ENCODE results near the gene CYB561D1. TPM values are rescaled to one million over a fixed set of nuclear protein-coding genes. Genes with fewer than 3 reads are reported as not detected.

Gene CYB561D1
- total and polyA plus RNA-seq, 2 of the 8 experiments (the other 6 are each of a cell fraction or from before 2014, with no cell fraction given): 3.6 to 3.8 TPM

GRCh38 chr1:109493805-109494539 is at the start of gene CYB561D1 (continued):
- TF ChIP-seq RAD21 (IDR thresholded peaks at IDR 0.05 in 1 of 2, conservative IDR thresholded peaks at IDR 0.05 in 1 of 2; ENCODE audit: low read depth in 2 of 2, low read length in 2 of 2): peak; percentile 43 to 52; a peak in 3 of 4 replicates
- no peak for TF ChIP-seq KDM5A (IDR thresholded peaks at IDR 0.05; ENCODE audit: low read length)
- TF ChIP-seq JUND (IDR thresholded peaks at IDR 0.05; ENCODE audit: low read length): no peak
- no peak for TF ChIP-seq CBX5 (IDR thresholded peaks at IDR 0.05; ENCODE audit: low read depth, low read length)
- TF ChIP-seq GTF2F1 (IDR thresholded peaks at IDR 0.05; ENCODE audit: borderline replicate concordance, low read depth, low read length): no peak
- TF ChIP-seq CBX8 (IDR thresholded peaks at IDR 0.05; ENCODE audit: borderline replicate concordance, low read depth, low read length): no peak
- no peak for TF ChIP-seq HDAC6 (IDR thresholded peaks at IDR 0.05; ENCODE audit: low read depth, low read length)
- TF ChIP-seq HDAC2 (IDR thresholded peaks at IDR 0.05; ENCODE audit: borderline replicate concordance in 1 of 2, low read depth in 2 of 2, low read length in 2 of 2): peak; percentile 36 to 96; a peak in 3 of 4 replicates
- peak; percentile 70; the same call in 1 of the 2 replicates for TF ChIP-seq RBBP5 (IDR thresholded peaks at IDR 0.05; ENCODE audit: borderline replicate concordance, low read depth, low read length)
- TF ChIP-seq EZH2 (IDR thresholded peaks at IDR 0.05; ENCODE audit: low read depth, low read length, severe bottlenecking): no peak
- no peak for TF ChIP-seq SIRT6 (IDR thresholded peaks at IDR 0.05; ENCODE audit: low read length)
- no peak for TF ChIP-seq POU5F1 (IDR thresholded peaks at IDR 0.05; ENCODE audit: low read depth, low read length)
- peak; percentile 11; the same call in 1 of the 2 replicates for TF ChIP-seq CREB1 (IDR thresholded peaks at IDR 0.05)
- no peak for TF ChIP-seq RNF2 (IDR thresholded peaks at IDR 0.05; ENCODE audit: borderline replicate concordance, low read depth, low read length, missing control alignments, poor library complexity, severe bottlenecking)
- no peak for TF ChIP-seq ATF2 (IDR thresholded peaks at IDR 0.05; ENCODE audit: low read length)
- TF ChIP-seq PHF8 (conservative IDR thresholded peaks at IDR 0.05; ENCODE audit: low read depth, low read length): no peak
- TF ChIP-seq E2F6 (IDR thresholded peaks at IDR 0.05): no peak
- TF ChIP-seq NANOG (IDR thresholded peaks at IDR 0.05; ENCODE audit: insufficient read depth, low read depth, low read length, poor library complexity, severe bottlenecking): no peak
- peak; percentile 22; the same call in 1 of the 2 replicates for TF ChIP-seq TAF1 (IDR thresholded peaks at IDR 0.05; ENCODE audit: low read depth, low read length)
- peak; percentile 67; the same call in 1 of the 2 replicates for TF ChIP-seq EGR1 (IDR thresholded peaks at IDR 0.05; ENCODE audit: borderline replicate concordance, low read depth, low read length)
- no peak for TF ChIP-seq SIX5 (IDR thresholded peaks at IDR 0.05; ENCODE audit: low read depth, low read length)

All from H1 (cell line).